Head of caudate nucleus (tissue), 42 donors: ENCODE measurements around the gene GRB10.

Experiments
- DNase-seq, 42 donors: peaks; one replicate each; pipeline versions ENCODE4 v3.0.0 to v3.0.0-alpha.2; 2020 to 2021; ENCODE audit warnings: mixed read lengths in 7 of 42
- intact Hi-C: fragments of 100-400 bp; cut with DNase I; formaldehyde crosslinking; loops from one replicate; pipeline ENCODE4 v1.15.0; 2022

GRB10 gene

DNA sequence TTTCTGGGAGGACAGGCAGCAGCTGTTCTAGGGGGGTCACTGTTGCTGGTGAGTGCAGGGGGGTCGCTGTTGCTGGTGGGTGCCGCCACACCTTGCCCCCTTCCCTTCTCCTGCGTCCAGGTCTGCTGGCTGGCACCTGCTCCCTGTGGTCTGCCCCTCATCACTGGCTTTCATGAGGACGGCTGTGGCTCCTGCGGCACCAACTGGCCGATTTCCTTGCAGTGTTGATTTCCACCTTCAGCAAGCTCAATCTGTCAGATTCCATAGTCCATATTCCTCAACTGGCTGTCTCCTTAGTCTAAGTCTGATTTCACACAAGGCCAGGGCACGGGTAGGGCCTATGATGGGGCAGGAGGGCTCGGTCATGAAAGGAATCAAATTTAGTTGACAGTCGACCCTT lies 23.4 kb upstream of the GRB10 start:
- no peak for DNase-seq
- intact Hi-C loops: no loop called here

DNA sequence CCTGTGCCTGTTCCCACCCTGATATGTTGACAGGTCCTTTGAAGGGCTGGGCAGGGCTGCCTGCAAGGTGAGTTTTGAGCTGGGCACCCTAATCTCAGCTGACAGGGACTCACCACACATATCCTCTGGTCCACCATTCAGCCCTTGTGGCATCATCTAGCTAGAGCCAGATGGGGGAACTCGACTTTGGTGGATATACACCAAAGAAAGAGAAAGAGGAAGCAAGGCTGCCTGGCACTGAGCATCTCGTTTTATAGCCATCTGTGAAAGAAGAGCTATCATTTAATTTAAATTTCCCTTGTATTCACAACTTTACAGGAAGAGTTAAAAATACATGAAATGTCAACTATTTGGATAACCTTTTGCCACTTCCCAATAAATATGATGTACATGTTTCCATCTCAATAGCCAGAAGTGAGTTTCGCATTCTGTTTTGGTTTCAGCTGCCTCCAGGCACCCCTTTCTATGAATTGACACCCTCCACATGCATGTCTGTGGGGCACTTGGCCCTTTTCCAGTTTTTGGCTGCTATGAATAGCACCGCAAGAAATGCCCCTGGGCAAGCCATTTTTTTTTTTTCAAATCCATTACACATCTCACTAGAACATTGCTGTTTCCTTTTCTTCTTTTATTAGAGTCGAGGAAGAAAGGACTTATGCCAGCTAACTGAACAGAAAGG lies 22.9 kb upstream of the GRB10 start:
- intact Hi-C loops: no loop called here
- no peak for DNase-seq

DNA sequence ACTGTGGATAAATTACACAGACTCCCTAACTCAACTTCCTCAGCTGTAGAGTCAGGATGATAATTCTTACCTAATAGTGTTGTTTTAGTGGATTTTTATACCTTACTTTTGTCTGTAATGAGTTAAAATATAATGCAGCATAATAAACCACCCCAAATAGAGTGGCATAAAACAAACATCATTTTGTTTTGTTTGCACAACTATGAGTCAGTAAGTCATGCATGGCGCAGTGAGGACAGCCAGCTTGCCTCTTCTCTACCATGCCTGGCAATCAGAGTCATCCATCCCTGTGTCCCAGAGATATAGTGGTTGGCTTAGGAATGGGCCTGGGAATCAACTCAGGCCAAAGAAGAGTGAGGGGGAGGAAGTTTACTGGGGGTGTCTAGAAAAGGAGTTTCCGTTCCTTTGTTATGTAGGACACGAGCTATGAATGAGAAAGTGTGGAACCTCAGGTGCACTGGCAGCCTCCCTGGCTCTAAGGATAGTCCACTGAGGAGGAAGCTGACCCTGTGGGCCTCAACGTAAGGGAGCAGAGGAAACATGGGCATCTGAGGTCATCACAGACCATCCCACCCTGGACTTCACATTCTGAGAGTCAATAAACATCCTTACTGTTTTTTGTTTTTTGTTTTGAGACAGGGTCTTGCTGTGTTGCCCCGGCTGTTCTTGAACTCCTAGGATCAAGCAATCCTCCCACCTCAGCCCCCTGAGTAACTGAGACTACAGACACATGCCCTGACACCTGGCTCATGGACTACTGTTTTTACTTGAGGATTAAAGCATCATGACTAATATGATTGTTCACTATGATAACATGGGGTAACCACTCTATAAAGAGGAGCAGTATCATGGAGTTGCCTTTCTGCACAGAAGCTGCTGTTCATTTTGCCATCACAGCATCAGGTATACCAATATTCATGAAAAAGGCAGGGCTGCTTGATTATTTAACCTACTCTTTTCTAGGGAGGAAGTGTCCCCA lies 21.0 kb upstream of the GRB10 start:
- DNase-seq: no peak
- intact Hi-C loops: no loop called here

DNA sequence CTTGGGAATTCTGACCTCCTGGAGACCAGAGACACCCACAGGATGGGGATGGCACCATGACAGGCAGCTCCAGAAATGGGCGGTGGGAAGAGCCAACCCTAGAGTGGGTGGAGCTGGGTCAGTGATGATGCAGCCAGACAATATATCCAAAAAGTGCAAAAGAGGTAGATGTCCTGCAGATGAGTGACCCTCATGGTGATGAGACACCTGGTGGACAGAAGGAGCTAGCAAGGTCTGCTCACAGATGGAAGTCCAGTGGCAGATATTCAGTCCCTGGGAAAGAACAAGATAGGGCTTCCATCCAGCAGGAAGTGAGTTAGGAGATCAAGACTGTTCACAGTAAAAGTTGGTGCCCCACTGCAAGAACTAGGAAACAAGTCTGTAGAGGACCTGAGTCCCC lies 19.2 kb upstream of the GRB10 start:
- intact Hi-C loops: no loop called here

DNA sequence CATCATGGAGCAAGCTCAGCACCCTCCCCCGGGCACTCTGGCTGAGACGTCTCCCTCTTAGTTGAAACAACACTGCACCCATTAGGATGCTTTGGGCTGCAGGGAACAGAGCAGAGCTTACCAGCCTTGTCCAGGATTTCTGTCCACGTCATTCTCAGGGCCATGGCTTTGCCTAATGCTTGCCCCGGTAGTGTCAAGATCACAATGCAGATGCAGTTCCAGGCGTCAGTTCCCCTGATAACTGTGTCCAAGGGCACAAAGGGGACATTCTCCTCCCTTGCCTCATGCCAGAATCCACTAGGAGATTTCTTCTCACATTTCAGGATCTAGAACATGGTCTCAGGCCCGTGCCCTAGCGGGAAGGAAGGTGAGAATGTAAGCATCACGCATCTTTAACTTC lies 17.2 kb upstream of the GRB10 start:
- intact Hi-C loops: no loop called here
- no peak for DNase-seq

More for the DNA sequence above, 19.2 kb upstream of the GRB10 start:
- no peak for DNase-seq

DNA sequence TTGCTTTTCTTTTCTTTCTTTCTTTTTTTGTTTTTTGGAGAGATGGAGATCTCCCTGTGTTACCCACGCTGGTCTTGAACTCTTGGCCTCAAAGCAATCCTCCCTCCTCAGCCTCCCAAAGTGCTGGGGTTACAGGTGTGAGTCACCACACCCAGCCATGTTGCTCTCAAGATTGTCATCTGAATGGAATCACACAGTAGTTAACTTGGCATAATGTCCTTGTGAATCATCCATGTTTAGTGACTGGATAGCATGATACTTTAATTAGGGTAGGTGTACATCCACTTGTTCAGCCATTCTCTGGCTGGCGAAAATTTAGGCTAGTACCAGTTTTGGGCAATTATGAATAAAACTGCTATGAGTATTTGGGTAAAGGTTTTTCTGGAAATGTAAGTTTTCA lies 15.4 kb upstream of the GRB10 start:
- intact Hi-C loops: no loop called here
- no peak for DNase-seq

DNA sequence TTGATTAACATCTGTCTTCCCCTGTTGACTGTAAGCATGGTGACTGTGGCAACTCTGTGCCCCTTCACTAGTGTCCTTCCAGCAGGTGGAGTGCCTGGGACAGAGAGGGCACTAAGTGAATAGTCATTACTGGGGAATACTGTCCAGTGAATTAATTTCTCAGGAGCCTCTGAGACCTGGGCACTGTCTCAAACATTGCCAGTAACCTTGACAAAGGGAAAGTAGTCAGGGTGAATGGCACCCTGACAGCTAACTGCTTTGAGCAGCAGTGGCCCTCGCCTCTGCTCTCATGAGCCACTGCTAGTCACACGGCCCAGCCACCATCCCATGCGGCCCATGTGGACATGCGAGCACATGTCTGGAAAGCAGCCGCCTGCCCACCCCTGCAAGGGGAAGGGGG lies 13.1 kb upstream of the GRB10 start:
- no peak for DNase-seq
- intact Hi-C loops: no loop called here

DNA sequence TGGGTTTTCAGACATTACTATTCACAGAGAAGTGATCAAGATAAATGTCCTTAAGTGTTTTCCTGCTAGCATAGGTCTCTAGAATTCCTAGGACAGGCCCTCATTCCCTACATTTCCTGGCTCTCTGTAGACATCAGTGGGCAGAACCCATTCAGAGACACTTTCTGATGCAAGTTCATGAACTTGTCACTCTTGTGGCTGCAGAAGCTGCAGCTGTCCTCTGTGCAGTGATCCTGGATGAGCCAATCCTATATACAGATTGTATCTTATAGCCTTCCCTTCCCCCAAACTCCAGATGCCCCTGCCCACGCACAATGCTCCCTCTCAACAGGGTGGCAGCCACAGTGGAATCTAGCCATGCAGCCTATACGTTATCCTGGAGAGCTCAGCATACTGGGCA lies 12.6 kb upstream of the GRB10 start:
- DNase-seq: no peak
- intact Hi-C loops: no loop called here

DNA sequence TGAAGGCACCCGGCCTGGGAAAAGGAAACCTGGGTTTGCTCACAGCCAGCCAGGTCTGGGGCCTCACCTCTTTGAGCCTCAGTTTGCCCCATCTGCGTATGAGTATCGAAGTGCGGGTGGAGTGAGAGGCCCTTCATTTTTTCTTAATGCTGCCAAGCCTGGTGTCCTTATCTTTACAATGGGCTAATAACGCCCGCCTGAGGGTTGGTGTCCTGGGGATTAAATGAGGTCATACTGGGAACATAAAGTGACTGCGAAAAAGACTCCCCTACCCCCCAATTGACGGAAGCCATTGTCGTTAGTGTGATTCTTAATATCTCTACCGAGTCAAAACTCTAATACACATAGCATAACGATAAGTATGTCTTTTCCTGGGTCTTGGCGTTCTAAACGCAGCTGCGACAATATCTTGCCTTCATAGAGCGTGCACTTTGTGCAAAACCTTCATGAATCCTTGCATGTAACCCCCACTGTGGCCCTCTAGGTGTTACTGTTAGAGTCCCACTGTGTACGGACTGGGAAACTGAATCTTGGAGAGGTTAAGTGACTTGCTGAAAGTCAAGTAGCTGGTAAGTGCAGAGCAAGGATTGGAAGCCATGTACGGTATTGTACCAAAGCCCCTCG lies 11.4 kb upstream of the GRB10 start:
- no peak for DNase-seq
- intact Hi-C loops: no loop called here

DNA sequence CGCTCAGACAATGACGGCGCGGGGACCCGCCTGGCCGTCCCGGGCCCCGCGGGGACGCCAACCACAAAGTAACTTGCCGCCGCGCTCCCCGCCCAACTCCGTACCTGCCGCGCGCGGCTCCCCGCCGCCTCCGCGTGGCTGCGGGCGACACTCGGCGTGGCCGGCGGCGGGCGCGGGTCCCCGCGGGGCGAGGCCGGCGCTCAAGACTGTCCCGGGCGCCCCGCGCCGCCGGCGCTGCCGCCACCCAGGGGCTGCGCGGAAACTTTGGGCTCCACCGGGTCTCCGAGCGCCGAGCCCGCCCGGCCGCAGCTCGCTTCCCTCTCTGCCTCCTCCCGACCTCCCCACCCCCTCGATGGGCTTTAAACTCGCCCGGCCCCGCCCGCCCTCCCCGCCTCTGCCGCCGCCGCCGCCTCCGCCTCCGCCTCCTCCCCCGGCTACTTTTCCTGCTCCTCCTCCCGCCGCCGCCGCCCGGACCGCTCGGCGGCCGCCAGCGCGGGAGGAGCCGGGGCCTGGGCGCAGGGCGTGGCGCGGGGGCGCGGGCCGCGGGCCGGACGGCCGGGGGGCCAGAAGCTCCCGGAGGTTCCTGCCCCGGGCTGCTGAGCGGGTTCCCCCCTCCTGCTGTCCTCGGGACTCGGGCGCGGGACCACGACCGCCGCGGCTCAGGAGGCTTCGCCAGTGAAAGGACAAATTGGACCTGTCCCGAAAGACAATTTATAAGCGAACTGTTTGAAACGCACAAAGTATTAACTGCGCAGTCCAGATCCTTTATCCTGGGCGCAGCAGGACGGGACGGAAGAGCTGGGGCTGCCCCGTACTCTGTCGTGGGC lies 10.6 kb upstream of the GRB10 start:
- intact Hi-C loops: no loop called here
- DNase-seq: peak in 34 of 42 donors; percentile 16 to 83 (median 50)

DNA sequence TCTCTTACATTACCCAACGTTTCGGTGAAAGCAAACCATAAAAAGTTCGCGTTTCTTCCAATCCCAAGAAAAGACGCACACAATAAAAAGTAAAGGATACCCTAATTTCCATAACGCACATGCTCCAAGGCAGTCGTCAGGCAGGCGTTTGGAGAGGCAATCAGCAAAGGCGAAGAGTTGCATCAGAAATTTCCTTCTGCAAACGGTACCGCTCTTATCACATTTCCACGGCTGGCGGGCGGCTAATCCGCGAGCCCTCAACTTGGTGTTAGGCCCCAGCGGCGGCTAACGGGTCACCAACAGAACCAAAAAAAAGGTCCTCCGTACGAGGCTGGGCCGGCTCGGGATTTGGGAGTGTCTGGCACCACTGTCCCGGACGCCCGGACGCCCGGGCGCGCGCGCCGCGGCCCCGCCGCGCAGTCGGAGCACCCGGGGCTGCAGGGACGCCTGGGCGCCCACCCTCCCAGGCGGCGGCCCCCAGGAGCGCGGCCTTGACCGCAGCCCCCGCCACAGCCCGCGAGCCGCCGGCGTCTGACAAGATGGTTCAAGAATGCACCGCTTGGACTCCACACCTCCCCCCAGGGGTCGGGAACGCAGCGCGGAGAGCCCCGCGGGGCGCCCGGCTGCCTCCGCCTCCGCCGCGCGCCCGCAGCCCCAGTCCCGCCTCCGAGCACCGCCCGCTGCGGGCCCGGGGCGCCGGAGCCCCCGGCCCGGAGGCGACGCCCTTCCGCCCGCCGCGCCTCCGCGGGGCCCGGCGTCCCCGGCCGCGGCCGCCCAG lies 9.8 kb upstream of the GRB10 start:
- peak in 10 of 42 donors; percentile 10 to 56 (median 30) for DNase-seq
- intact Hi-C loops: no loop called here

DNA sequence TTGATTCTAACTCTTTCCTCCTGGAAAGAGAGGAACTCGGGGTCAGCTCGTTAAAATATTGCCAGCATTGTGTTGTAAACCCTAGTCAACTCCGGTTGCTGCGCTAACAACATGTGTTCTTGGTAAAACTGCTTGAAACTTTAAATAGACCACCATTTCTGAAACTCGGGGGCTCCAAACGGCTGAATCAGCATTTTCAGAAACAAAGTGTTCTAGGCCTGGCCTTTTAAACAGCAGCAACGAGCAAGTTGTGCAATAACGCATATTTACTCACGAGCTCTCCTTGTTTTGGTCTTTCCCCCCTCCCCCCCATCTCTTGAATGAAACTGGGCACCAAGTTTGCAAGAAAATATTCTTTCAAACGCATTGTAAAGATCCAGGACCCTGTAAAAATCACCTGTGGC lies 9.2 kb upstream of the GRB10 start:
- intact Hi-C loops: no loop called here
- DNase-seq: no peak

DNA sequence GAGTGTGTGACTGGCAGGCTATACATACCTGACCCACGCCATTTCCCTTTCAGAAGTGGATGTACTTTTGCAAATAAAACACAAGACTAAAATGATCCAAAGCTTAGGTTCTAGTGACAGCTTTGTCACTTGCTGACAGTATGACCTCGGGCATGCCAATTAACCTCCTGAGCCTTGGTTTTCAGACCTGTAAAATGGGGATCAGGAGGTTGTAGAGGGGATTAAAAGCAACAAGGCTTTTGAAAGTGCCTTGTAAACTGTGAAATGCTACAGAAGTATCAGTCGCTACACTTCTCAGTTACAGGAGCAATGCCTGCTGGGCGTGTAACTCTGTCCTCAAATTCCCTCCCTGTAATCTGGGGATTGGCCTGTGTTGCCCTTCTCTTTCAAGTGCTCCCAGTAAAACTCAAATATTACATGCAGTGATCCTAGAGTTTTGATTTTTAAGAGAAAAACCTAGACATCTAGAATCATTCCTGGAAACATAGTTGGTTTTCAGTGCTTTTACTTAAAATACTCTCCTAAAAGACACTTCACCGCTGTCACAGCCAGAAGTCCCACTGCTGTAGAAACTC lies 8.8 kb upstream of the GRB10 start:
- intact Hi-C loops: no loop called here
- no peak for DNase-seq

DNA sequence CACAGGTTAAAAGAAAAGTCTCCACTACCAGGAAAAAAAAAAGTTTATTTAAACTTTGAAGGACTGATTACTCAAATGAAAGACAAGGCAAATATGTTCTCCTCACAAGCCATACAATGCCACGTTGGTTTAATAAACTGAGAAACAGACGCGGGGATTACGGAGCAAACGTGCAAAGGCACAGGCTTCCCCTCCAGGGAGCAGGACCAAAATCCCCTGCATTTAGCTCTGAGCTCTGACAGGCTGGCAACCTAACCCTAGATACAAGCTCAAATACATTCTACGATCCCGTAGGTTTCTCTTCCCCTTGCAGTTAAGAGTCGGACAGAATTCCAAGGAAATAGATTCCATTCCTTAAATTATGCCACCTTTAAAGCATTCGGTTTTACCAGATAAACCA lies 7.7 kb upstream of the GRB10 start:
- intact Hi-C loops: no loop called here
- no peak for DNase-seq

DNA sequence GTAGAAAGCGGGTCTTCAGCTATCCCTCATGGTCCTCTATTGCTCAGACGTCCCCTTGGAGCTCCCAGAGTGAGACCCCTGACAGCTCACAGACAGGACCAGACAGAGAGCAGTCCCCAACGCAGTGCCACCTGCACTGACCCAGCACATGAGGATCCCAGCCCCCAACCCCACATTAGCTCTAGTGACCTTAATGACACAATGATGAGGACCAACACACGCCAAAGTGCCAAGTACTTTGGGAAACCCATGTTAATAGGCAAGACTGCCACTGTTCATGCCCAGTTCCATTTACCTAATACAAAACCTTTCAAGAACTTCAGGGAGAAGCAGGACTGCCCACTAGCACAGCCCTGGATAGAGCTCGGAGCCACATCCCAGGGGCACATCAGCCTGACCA lies 5.7 kb upstream of the GRB10 start:
- intact Hi-C loops: loop anchor here (10.0 kb wide), 2 partner anchors 276 to 346 kb away; no protein-coding TSS in a partner anchor
- no peak for DNase-seq

DNA sequence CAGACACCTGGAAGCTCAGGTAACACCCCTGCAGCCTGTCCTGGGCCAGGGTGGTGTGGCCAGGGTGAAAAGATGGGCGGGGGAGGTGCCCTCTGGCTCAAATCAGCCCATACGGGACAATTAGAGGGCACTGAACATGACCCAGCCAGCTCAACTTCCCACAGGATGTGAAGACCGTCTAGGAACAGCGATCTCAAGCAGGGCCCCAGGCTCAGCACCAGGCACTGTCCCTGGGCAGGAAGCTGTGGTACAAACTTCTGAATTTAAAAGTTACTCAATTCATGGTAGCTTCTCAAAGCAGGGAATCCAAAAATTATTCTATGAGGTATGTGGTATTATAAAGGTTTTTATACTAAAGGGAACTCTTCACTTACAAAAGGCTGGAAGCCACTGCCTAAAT lies 5.1 kb upstream of the GRB10 start:
- DNase-seq: no peak
- intact Hi-C loops: loop anchor here (10.0 kb wide), 2 partner anchors 277 to 347 kb away; no protein-coding TSS in a partner anchor

DNA sequence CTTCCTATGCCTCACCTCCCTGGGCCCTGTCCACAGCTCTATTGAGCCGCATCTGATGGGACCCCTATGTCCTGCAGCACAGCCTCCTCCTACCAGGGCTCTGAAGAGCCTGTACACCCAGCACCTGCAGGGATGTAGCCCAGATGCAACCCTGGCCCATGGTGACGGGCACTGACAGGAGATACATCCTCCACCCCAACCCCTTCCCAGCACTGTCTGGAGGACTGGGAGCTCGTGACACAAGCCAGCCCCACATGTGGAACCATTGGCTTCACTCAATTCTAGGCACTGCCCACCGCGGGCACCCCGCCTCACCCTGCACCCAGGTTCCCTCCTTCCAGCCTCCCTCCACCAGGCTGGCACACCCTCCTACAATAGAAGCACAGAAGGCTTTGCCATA lies 2.6 kb upstream of the GRB10 start:
- intact Hi-C loops: loop anchor here (10.0 kb wide), 2 partner anchors 279 to 349 kb away; no protein-coding TSS in a partner anchor
- no peak for DNase-seq
